Measurements from ENCODE around the gene FAM13A.

DNA sequence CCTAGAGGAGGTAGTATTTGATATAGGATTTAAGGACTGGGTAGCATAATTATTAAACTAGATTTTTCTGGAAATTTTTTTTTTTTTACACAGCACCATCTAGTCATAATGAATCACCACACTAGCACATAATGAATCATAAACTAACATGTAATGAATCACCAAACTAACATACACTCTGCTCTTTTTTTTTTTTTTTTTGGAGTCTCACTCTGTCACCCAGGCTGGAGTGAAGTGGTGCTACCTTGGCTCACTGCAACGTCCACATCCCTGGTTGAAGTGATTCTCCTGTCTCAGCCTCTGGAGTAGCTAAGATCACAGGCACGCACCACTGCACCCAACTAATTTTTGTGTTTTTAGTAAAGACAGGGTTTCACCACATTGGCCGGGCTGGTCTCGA lies 92.5 kb downstream of the FAM13A start:
- TF ChIP-seq POLR2AphosphoS5 (IDR thresholded peaks at IDR 0.05) (no peak), EP300 (IDR thresholded peaks at IDR 0.05) (no peak)
- TF ChIP-seq, protein P1, sequence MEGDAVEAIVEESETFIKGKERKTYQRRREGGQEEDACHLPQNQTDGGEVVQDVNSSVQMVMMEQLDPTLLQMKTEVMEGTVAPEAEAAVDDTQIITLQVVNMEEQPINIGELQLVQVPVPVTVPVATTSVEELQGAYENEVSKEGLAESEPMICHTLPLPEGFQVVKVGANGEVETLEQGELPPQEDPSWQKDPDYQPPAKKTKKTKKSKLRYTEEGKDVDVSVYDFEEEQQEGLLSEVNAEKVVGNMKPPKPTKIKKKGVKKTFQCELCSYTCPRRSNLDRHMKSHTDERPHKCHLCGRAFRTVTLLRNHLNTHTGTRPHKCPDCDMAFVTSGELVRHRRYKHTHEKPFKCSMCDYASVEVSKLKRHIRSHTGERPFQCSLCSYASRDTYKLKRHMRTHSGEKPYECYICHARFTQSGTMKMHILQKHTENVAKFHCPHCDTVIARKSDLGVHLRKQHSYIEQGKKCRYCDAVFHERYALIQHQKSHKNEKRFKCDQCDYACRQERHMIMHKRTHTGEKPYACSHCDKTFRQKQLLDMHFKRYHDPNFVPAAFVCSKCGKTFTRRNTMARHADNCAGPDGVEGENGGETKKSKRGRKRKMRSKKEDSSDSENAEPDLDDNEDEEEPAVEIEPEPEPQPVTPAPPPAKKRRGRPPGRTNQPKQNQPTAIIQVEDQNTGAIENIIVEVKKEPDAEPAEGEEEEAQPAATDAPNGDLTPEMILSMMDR (IDR thresholded peaks at IDR 0.05): no peak

All from suprapubic skin (tissue), 4 donors.